Neural progenitor cell (in vitro differentiated cells): ENCODE results near the gene PPT2.

Experiments used
- EZH2 ChIP-seq: fragments of 200-600 bp; sonication (generic); IDR thresholded peaks from 2 replicates; pipeline ENCODE4 v1.6.1; 2017; ENCODE audit warnings: antibody characterized with exemption, mild to moderate bottlenecking, moderate library complexity
- EZH2phosphoT487 ChIP-seq: fragments of 200-600 bp; sonication (generic); IDR thresholded peaks from 2 replicates; pipeline ENCODE4 v1.6.1; 2017; ENCODE audit warnings: antibody characterized with exemption
- TF ChIP-seq, protein P1 (sequence below): fragments of 200-600 bp; sonication (generic); IDR thresholded peaks from 2 replicates; pipeline ENCODE4 v1.5.1; 2017; ENCODE audit warnings: antibody characterized with exemption, mild to moderate bottlenecking

DNA sequence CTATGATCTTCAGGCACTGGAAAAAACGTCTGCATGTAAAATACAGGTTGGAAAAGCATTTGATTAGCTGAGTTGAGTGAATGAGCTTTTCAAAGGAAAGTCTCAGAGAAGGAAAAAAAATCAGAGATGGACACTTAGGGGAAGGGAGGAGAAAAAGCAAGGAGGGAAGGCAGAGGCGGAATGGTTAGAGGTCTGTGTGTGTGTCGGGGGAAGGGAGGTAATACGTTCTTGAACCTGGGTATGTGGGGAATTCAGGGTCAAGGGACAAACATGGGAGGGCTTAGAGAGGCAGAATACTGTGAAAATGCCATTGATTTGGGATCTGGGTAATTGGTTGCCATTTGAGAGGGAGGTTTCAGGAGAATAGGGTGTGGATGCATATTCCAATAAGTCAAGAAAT lies 7.3 kb upstream of the PPT2 start:
- TF ChIP-seq, protein P1, sequence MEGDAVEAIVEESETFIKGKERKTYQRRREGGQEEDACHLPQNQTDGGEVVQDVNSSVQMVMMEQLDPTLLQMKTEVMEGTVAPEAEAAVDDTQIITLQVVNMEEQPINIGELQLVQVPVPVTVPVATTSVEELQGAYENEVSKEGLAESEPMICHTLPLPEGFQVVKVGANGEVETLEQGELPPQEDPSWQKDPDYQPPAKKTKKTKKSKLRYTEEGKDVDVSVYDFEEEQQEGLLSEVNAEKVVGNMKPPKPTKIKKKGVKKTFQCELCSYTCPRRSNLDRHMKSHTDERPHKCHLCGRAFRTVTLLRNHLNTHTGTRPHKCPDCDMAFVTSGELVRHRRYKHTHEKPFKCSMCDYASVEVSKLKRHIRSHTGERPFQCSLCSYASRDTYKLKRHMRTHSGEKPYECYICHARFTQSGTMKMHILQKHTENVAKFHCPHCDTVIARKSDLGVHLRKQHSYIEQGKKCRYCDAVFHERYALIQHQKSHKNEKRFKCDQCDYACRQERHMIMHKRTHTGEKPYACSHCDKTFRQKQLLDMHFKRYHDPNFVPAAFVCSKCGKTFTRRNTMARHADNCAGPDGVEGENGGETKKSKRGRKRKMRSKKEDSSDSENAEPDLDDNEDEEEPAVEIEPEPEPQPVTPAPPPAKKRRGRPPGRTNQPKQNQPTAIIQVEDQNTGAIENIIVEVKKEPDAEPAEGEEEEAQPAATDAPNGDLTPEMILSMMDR = no peak
- no peak for TF ChIP-seq EZH2
- no peak for TF ChIP-seq EZH2phosphoT487
